ENCODE measurements around the gene HSFX4. TPM values are rescaled to one million over a fixed set of nuclear protein-coding genes. Genes with fewer than 3 reads are reported as not detected.
"Not testable (repeated sequence)": the region's sequence is repeated elsewhere in the genome, so short reads cannot be mapped to it uniquely, and the experiment has no call there.

The HSFX4 gene
- total RNA-seq = not detected
- long read RNA-seq = 0 reads

- intact Hi-C loops (cut with DNase I); ATAC-seq (ENCODE audit: poor library complexity); DNase-seq: not testable (repeated sequence)
Observed at GRCh38 chrX:149929400-149929799, at the start of gene HSFX4. Gene HSFX4, plus strand, starts transcription at chrX:149929573. Its CDS starts 72 bp downstream, at chrX:149929645.

- intact Hi-C loops (cut with DNase I) = no loop called here
- no peak for ATAC-seq (ENCODE audit: poor library complexity)
- DNase-seq = no peak
Observed at GRCh38 chrX:149881081-149881711, 48.2 kb upstream of the HSFX4 start, which contains the start of gene MAGEA8. Gene MAGEA8, plus strand, starts transcription at chrX:149881183. Its CDS starts 3,090 bp downstream, at chrX:149884273.

GRCh38 chrX:149890828-149891227 is 38.5 kb upstream of the HSFX4 start:
- DNase-seq; intact Hi-C loops (cut with DNase I); ATAC-seq (ENCODE audit: poor library complexity): not testable (repeated sequence)

DNA sequence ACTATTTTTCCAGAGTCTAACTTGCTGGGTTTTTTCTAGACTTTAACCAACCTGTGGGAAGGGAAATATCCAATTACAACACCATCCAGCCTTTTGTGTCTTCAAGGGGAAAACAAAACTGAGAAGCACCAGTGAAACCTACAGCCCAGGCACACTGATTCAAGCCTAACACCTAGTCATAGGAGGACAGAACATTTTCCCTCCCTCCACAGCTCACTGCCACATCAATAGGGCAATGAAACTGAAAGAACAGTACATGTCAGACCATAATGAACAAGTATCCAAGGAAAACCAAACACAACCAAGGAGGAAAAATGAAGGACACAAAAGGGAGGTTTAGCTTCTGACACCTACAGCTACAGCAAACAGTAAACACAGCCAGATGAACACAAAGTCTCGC is 30.8 kb upstream of the HSFX4 start:
- intact Hi-C loops (cut with DNase I) = no loop called here
- ATAC-seq (ENCODE audit: poor library complexity) = no peak
- no peak for DNase-seq

- ATAC-seq (ENCODE audit: poor library complexity) (no peak), DNase-seq (no peak)
- intact Hi-C loops (cut with DNase I) = no loop called here
Observed at GRCh38 chrX:149903889-149904748, 25.3 kb upstream of the HSFX4 start.

DNA sequence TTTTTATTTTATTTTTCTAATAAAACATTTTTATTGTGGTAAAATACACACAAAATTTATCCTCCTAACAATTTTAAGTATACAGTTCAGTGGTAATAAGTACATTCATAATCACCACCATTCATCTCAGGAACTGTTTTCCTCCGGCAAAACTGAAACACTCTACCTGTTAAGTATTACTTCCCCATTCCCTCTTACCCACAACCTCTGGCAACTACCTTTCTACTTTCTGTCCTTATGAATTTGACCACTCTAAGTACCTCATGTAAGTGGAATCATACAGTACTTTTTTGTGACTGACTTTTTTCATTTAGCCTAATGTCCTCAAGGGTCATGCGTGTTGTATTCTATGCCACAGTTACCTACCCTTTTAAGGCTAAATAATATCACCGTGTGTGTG is 21.1 kb upstream of the HSFX4 start:
- no peak for ATAC-seq (ENCODE audit: poor library complexity)
- intact Hi-C loops (cut with DNase I) = no loop called here
- no peak for DNase-seq

- ATAC-seq (ENCODE audit: poor library complexity) (no peak), DNase-seq (no peak)
- intact Hi-C loops (cut with DNase I) = no loop called here
Observed at GRCh38 chrX:149908727-149909126, 20.6 kb upstream of the HSFX4 start.

DNA sequence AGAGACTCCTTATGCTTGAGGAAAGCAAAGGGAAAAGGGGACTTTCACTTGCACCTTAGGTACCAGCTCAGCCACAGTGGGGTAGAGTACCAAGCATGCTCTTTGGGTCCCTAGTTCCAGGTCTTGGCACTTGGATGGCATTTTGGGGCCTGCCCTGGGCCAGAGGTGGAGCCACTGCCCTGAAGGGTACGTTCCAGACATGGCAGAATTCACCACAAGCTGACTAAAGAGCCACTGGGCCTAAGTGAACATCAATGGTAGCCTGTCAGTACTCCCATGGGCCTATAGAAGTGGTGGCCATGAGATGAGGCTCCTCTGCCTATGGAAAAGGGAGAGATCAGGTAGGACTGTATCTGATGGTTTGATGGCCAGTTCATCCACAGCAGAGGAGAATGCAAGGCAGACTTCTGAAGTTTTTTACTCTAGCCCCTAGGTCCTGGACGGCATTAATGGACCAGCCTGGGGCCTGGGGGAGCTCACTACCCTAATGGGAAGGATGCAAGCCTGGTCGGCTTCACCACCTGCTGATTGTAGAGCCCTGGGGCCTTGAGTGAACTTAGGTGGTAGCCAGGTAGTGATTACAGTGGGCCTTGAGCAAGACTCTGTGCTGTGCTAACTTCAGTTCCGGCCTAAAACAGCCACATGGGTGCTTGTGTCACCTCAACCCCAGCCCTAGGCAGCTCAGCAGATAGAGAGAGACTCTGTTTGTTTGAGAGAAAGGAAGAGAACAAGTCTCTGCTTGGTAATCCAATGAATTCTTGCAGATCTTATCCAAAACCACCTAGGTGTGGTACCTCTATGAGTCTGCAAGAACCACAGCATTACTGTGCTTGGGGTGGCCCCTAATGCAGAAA is 19.8 kb upstream of the HSFX4 start:
- DNase-seq (no peak), ATAC-seq (ENCODE audit: poor library complexity) (no peak)
- intact Hi-C loops (cut with DNase I) = no loop called here

DNA sequence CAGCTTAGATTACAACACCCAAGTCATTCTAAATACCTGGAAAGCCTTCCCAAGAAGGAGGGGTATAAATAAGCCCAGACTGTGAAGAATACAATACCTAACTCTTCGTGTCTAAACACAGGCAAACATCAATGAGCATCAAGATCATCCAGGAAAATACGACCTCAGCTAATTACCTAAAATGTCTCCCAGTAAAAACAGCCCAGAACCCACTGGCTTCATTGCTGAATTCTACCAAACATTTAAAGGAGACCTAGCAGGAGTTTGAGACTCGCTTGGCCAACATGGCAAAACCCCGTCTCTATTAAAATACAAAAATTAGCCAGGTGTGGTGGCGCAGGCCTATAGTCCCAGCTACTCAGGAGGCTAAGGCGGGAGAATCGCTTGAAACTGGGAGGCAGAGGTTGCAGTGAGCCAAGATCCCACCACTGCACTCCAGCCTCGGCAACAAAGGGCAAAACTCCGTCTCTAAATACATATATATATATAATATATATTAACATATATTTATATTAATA is 19.1 kb upstream of the HSFX4 start:
- intact Hi-C loops (cut with DNase I) = no loop called here
- no peak for DNase-seq
- no peak for ATAC-seq (ENCODE audit: poor library complexity)

DNA sequence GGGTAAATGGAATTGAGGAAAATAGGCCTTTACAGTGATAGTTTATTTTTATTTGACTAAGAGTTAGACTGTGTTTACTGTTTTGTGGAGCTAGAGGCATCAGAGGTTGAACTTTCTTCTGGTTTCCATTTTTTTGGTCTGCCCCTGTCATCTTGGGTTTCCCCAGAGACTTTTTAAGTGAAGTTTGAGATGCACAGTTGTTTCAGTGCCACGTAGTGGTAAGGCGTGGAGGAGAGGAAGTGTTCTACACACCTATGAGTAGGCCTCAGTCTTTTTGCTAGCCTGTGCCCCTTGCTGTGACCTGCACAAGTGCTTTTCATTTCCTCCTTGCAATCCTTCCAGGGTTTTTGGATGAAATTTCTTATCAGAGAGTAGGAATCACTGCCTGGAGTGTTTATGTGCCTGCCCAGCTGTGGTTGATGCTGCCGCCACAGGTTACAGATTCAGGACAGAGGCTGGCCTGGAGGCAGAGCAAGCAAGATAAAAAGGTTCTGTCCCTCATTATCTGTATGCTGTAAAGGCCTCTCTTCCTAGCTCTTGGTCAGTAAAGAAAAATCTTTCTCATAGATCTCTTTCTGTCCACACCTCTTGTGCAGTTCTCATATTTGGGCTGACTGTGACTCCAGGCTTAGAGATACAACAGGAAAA is 12.5 kb upstream of the HSFX4 start:
- intact Hi-C loops (cut with DNase I) = no loop called here
- DNase-seq = no peak
- ATAC-seq (ENCODE audit: poor library complexity) = no peak

DNA sequence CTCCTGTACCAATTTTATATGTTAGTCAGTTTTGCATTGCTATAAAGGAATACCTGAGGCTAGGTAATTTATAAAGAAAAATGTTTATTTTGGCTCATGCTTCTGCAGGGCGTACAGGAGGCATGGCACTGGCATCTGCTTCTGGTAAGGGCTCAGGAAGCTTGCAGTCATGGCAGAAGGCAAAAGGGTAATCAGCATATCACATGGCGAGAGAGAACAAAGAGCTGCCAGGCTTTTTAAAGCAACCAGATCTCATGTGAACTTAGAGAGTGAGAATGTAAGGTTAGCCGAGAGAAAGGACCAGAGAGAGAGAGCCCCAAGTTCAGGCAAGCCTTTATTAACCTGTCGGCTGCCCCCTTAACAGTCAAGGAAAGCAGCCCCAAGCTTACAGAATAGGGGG is 5.5 kb upstream of the HSFX4 start:
- intact Hi-C loops (cut with DNase I); DNase-seq; ATAC-seq (ENCODE audit: poor library complexity): not testable (repeated sequence)

- intact Hi-C loops (cut with DNase I); ATAC-seq (ENCODE audit: poor library complexity); DNase-seq: not testable (repeated sequence)
Observed at GRCh38 chrX:149924434-149924833, 4.9 kb upstream of the HSFX4 start.

DNA sequence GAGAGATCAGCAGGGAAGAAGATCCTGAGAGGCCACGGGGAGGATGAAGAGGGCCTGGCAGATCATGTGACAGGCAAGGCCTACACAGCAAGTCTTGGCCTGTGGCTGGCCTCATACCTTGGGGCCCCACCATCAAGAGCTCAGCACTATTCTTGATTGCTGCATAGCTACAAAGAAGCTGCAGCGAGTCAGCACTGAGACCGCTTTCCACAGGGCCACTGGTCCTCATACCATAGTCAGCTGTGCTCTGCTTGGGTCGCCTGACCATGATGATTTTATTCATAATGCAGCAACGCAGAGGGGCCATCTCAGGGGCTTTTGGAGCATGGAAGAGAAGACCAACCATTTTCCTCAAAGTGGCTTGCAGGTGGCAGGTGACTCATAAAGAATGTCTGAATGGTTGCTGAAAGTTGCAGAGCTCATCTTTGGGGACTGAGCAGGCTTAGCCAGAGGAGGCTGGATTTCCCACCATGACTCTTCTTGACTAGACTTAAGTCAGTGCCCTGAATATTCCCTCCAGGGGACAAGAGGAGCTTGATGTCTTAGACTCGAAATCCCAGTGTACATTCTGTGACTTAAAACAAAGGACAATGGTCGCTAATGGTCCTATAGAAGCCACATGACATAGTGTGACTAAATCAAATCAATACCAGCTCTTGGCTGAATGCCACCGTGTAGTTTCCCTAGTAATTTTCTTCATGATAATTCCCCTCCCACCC is 2.0 kb upstream of the HSFX4 start:
- intact Hi-C loops (cut with DNase I) = not testable (repeated sequence)

DNA sequence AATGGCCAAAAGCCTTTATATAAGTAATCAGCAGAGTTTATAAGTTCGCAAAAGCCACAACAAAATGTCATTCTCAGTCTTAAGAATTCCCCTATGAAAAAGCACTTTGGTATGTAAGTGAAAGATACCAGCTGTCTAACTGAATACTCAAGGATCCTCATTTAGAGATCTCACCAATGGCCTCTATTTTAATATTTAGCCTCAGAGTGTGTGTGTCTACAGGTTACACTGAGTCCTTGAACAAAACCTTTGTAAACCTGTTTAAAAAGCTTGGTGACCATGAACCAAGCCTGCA is 1.5 kb upstream of the HSFX4 start:
- DNase-seq; ATAC-seq (ENCODE audit: poor library complexity); intact Hi-C loops (cut with DNase I): not testable (repeated sequence)

More for the DNA sequence above, 2.0 kb upstream of the HSFX4 start:
- not testable (repeated sequence) for DNase-seq; ATAC-seq (ENCODE audit: poor library complexity)

GRCh38 chrX:149928635-149929034 is 738 bp upstream of the HSFX4 start:
- DNase-seq; intact Hi-C loops (cut with DNase I); ATAC-seq (ENCODE audit: poor library complexity): not testable (repeated sequence)

DNA sequence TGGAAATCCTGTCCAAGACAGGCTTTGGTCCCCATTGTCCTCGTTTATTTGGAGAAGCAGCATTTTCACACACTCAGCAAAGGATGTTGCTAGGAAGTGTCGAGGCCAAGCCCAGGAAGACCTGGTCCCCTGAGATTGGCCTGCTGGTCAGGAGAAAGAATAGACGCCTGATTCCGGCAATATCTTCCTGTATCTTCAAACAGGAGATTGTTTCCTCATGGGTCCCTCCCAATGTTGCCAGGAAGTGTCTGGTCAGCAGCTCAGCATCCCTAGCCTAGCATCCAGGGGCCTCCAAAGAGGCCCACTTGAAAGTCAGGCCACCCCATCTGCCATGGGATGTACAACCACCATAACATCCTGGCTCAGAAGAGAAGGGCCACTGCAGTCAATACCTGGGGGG is 2.0 kb downstream of the HSFX4 start:
- intact Hi-C loops (cut with DNase I); DNase-seq; ATAC-seq (ENCODE audit: poor library complexity): not testable (repeated sequence)

GRCh38 chrX:149932150-149932549 is 2.8 kb downstream of the HSFX4 start:
- DNase-seq; intact Hi-C loops (cut with DNase I); ATAC-seq (ENCODE audit: poor library complexity): not testable (repeated sequence)

- DNase-seq; ATAC-seq (ENCODE audit: poor library complexity); intact Hi-C loops (cut with DNase I): not testable (repeated sequence)
Observed at GRCh38 chrX:149932970-149933369, 3.6 kb downstream of the HSFX4 start.
